SJCRH30 (cell line): Measurements from ENCODE around the gene NAALAD2. TPM values are rescaled to one million over a fixed set of nuclear protein-coding genes. Genes with fewer than 3 reads are reported as not detected.
"Not testable (repeated sequence)": the region's sequence is repeated elsewhere in the genome, so short reads cannot be mapped to it uniquely, and the experiment has no call there.

Experiments used
- DNase-seq, 2 experiments: peaks; one replicate each; pipeline ENCODE4 v3.0.0-alpha.2; 2015 to 2020
- H3K27ac ChIP-seq: fragments of 250-450 bp; sonication (Bioruptor Pico); 2 replicates; pipeline ENCODE4 v1.5.1; 2020; ENCODE audit warnings: mild to moderate bottlenecking, moderate library complexity
- H3K27me3 ChIP-seq: fragments of 250-450 bp; sonication (Bioruptor Pico); 2 replicates; pipeline ENCODE4 v1.5.1; 2020; ENCODE audit warnings: mild to moderate bottlenecking, moderate library complexity
- H3K36me3 ChIP-seq: fragments of 250-450 bp; sonication (Bioruptor Pico); 2 replicates; pipeline ENCODE4 v1.5.1; 2020; ENCODE audit warnings: mild to moderate bottlenecking, moderate library complexity
- H3K4me1 ChIP-seq: fragments of 250-450 bp; sonication (Bioruptor Pico); 2 replicates; pipeline ENCODE4 v1.5.1; 2020; ENCODE audit warnings: mild to moderate bottlenecking, moderate library complexity
- H3K4me3 ChIP-seq: fragments of 250-450 bp; sonication (Bioruptor Pico); 2 replicates; pipeline ENCODE4 v1.5.1; 2020; ENCODE audit warnings: mild to moderate bottlenecking, moderate library complexity
- H3K9me3 ChIP-seq: fragments of 250-450 bp; sonication (Bioruptor Pico); replicated peaks from 2 replicates; pipeline ENCODE4 v1.5.1; 2020; ENCODE audit warnings: mild to moderate bottlenecking, moderate library complexity
- total RNA-seq: library from RNA; depleted of rRNA; stranded (reverse); fragments of >200 nt; shearing (Covaris generic); gene quantifications from 2 replicates; pipeline ENCODE4 v1.2.3, GENCODE V29; 2014

Gene NAALAD2
- total RNA-seq, 1 experiment from 2014 or later = 0.06 TPM

DNA sequence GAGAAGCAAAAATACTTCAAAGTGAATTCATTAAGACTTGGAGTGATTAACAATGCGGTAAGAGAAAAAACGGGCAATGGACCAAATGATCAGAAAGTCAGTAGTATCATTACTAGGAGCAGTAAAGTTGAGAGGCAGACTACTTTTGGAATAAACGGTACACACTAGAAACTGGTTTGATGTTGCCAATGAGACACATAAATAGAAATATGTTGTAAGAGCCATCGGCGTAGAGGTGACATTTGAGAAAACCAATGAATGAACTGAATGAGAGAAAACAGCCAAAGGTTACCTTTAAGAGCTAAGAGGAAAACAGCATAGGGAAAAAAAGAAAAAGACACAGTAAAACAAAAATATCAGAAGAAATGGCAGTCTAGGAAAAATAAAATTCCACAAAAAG is 82.1 kb downstream of the NAALAD2 start:
- H3K9me3 ChIP-seq = no peaks in the 10 kb centered on the region
- no peak overlapping the region for H3K4me3 ChIP-seq
- no peak for DNase-seq
- peaks cover 45% of the 10 kb centered on the region for H3K36me3 ChIP-seq
- no peaks in the 10 kb centered on the region for H3K4me1 ChIP-seq
- no peaks in the 10 kb centered on the region for H3K27me3 ChIP-seq
- H3K27ac ChIP-seq = no peak overlapping the region

DNA sequence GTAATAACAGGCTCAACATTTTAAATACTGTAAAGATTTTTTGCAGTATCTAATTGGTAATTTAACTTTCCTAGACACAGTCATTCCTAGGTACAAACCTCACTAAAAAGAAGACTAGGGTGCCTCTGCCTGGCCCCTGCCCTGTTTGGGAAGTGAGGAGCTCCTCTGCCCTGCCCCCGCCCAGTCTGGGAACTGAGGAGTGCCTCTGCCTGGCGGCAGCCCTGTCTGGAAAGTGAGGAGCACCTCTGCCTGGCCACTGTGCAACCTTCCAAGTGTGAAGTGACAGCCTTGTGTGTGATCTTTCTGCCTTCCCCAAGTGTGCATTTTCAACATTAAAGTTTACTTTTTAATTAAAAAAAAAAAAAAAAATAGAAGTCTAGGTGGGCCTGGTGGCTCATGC is 84.1 kb downstream of the NAALAD2 start:
- no peak for DNase-seq
- H3K36me3 ChIP-seq = peaks cover 28% of the 10 kb centered on the region
- no peak overlapping the region for H3K4me3 ChIP-seq

DNA sequence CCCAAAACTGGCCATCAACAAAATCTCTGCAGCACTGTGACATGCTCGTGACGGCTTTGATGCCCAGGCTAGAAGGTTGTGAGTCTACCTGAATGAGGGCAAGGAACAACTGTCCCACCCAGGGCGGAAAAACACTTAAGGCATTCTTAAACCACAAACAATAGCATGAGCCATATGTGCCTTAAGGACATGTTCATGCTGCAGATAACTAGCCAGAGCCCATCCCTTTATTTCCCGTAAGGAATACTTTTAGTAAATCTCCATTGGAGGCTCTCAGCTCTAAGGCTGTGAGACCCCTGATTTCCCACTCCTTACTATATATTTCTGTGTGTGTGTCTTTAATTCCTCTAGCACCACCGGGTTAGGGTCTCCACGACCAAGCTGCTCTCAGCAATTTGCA is 85.0 kb downstream of the NAALAD2 start:
- H3K27me3 ChIP-seq = no peaks in the 10 kb centered on the region
- no peaks in the 10 kb centered on the region for H3K9me3 ChIP-seq
- DNase-seq = no peak
- H3K4me1 ChIP-seq = 0 out of 2 replicates have a peak, but pooled peaks cover 4% of the 10 kb centered on the region
- no peak overlapping the region for H3K27ac ChIP-seq
- H3K4me3 ChIP-seq = no peak overlapping the region
- peaks cover 20% of the 10 kb centered on the region for H3K36me3 ChIP-seq

More for the DNA sequence above, 84.1 kb downstream of the NAALAD2 start:
- Histone ChIP-seq H3K27me3 (no peaks in the 10 kb centered on the region), H3K9me3 (no peaks in the 10 kb centered on the region), H3K4me1 (no peaks in the 10 kb centered on the region), H3K27ac (no peak overlapping the region)

DNA sequence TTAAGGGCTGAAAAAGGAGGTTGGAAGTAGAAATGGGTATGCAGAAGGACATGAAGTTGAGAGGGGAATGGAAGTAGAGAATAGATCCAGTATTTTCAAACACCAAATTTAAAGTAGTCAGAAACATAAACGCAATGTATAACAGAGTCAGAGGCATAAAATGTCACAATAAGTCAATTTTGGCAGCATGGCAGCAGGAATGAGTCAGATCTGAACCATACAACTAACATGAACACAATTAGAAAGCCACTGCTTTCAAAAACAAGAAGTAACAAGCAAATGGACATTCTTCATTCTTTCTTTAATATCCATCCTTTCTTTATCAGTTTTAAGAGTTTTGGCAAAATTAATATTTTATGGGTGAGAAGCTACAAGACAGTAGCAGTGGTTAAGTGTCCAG is 85.9 kb downstream of the NAALAD2 start:
- Histone ChIP-seq H3K27me3 (no peaks in the 10 kb centered on the region), H3K9me3 (no peaks in the 10 kb centered on the region), H3K36me3 (peaks cover 19% of the 10 kb centered on the region), H3K4me1 (0 out of 2 replicates have a peak, but pooled peaks cover 4% of the 10 kb centered on the region), H3K4me3 (no peak overlapping the region), H3K27ac (no peak overlapping the region)
- DNase-seq = no peak

DNA sequence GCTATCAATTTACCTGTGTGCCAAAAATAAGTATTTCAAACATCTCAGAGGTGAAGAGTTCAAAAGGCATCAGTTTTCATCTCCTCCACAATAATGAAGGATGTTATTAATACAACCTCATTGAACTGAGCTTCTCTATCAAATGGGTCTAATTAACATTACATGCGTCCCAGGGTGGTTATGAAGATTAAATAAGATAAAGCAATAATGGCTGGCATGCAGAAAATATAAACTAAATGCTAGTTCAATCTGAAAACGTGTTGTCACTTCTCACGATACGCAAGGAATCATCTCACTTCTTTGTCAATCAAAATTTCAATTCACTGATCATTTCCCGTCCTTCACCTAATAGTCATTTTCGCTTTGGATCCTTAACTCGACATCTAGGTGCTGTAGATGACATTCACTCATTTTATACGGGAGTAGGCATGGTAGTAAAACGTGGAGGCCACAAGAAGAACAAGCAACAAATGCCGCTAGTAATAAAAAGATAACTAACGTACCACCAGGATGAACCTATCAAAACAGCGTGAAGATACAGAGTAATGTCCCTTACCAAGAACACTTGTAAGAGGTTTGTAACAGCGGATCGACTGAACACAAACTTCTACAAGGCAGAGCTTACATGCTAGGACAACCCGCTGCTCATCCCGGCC is 87.5 kb downstream of the NAALAD2 start:
- Histone ChIP-seq H3K27me3 (no peaks in the 10 kb centered on the region), H3K4me3 (peak overlapping the region; percentile 83), H3K9me3 (no peaks in the 10 kb centered on the region), H3K36me3 (peaks cover 8% of the 10 kb centered on the region; the same call in 1 of the 2 replicates), H3K27ac (peak overlapping the region; percentile 63), H3K4me1 (0 out of 2 replicates have a peak, but pooled peaks cover 4% of the 10 kb centered on the region)
- DNase-seq = no peak

DNA sequence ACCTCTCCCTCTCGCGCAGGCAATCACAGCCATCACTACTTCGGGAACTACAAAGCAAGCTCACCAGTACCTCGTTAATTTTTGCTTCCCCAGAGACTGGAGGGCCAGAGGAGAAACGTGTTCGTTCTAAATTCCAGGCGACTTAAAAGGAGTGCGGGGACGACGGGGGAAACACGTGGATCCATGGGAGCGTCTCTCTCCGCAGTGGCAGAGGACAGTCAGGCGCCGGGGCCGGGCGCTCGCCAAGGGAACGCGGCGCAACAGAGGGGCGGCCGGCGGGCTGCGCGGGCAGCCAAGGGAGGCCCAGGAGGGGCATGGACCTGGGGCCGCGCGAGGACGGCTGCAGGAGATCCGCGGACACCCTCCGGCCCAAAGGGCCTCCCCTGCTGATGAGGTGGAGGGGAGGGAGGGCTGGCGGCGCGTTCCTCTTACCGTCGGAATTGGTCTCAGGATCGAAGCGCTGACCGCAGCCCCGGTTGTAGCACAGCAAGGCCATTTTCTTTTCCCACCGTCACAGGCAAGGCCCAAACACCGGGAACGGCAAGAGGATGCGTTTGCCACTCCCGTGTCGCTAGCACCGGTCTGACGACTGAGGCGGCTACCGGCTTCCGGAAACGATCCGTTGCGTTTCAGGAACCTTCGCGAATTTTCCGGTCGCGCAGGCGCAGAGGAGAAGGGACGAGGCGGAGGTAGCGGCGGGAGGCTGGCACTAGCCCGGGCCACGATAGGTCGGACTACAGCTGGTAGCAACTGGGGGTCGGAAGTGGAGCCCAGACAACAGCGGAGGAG is 88.2 kb downstream of the NAALAD2 start, which contains the start of gene CHORDC1:
TSS of gene CHORDC1 (minus strand) at position 591 of the 789 bp plus-strand sequence. CDS start at position 496, 95 bp downstream.
- Histone ChIP-seq H3K4me1 (0 out of 2 replicates have a peak, but pooled peaks cover 4% of the 10 kb centered on the region), H3K27me3 (no peaks in the 10 kb centered on the region), H3K27ac (peak within 1 kb of the TSS; percentile 63), H3K9me3 (no peaks in the 10 kb centered on the region), H3K4me3 (peak within 1 kb of the TSS; percentile 83), H3K36me3 (0 out of 2 replicates have a peak, but pooled peaks cover 2% of the 10 kb centered on the region)
- DNase-seq = peak; percentile 82 to 86

DNA sequence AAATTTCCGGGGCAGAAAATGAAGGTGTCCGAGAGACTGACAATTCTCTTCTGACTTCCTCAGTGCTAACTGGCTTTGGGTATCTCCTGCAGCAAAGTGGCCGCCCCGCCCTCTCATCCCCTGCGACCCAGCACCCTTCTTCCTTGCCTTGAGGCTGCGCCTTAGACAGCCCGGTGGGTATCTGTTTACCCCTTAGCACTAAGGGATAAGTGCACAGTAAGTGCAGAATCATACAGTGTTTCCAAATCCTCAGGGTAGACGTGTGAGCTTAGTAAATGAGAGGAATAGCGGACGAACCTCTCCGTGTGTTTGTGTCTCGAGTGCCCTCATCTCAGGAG is 88.8 kb downstream of the NAALAD2 start:
- Histone ChIP-seq H3K9me3 (no peaks in the 10 kb centered on the region), H3K4me3 (peak overlapping the region; percentile 83), H3K27me3 (no peaks in the 10 kb centered on the region), H3K27ac (peak overlapping the region; percentile 63), H3K36me3 (0 out of 2 replicates have a peak, but pooled peaks cover 2% of the 10 kb centered on the region), H3K4me1 (0 out of 2 replicates have a peak, but pooled peaks cover 4% of the 10 kb centered on the region)
- DNase-seq = no peak

DNA sequence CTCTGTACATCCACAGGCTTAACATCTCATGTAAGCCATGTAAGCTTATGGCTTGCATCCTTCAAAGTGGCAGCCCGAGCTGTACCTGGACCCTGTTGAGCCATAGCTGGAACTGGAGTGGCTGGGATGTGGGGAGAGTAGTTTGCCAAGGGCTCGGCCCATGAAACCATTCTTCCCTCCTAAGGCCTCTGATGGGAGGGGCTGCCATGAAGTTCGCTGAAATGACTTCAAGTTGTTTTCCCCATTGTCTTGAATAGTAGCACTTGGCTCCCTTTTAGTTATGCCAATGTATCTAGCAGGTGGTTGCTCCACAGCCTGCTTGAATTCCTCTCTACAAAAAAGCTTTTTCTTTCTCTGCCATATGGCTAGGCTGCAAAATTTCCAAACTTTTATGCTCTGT is 93.6 kb downstream of the NAALAD2 start:
- Histone ChIP-seq H3K4me3 (no peak overlapping the region), H3K4me1 (0 out of 2 replicates have a peak, but pooled peaks cover 4% of the 10 kb centered on the region), H3K27me3 (no peaks in the 10 kb centered on the region), H3K27ac (no peak overlapping the region), H3K36me3 (no peaks in the 10 kb centered on the region), H3K9me3 (no peaks in the 10 kb centered on the region)
- DNase-seq = no peak

DNA sequence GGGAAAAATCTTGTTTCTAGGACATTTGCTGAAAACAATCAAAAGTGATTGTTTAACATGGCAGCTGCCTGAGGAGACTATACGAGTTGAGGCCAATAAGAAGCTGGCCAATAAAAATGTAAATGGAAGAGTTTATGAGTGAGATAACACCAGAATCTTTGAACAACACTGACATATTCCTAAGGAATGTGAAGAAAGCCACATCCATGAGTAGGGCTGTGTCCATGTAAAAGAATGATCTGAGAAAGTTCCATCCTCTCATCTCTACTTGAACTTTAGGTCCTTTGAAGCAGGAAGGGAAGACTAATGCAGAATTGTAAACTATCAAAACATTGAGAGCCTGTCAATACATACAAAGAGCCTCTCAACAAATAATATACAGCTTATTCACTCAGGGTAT is 95.3 kb downstream of the NAALAD2 start:
- H3K27ac ChIP-seq = no peak overlapping the region
- DNase-seq = no peak

DNA sequence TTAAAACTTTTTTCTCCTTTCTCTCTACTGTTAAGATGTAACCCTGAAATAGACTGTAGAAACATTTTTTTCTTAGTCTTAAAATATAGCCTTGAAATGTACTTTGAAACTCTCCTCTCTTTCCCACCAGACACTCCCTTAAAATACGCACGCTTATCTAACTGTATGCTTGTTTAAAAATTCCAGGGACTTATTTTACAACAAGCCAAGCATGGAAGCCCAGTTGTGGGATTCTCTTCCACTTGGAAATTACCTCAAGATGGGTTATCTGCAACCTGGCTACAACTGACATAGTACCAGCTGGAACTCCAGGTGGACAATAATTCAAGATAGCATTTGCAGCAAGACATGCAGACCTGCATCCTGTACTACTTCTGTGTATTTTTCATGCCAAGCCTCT is 100.5 kb downstream of the NAALAD2 start:
- H3K4me1 ChIP-seq = no peaks in the 10 kb centered on the region
- DNase-seq = no peak
- no peaks in the 10 kb centered on the region for H3K36me3 ChIP-seq
- H3K27me3 ChIP-seq = no peaks in the 10 kb centered on the region; the same call in 1 of the 2 replicates
- H3K4me3 ChIP-seq = no peak overlapping the region
- no peak overlapping the region for H3K27ac ChIP-seq
- H3K9me3 ChIP-seq = no peaks in the 10 kb centered on the region

More for the DNA sequence above, 95.3 kb downstream of the NAALAD2 start:
- H3K36me3 ChIP-seq = no peaks in the 10 kb centered on the region
- no peak overlapping the region for H3K4me3 ChIP-seq
- no peaks in the 10 kb centered on the region for H3K4me1 ChIP-seq
- H3K9me3 ChIP-seq = no peaks in the 10 kb centered on the region
- no peaks in the 10 kb centered on the region; the same call in 1 of the 2 replicates for H3K27me3 ChIP-seq

DNA sequence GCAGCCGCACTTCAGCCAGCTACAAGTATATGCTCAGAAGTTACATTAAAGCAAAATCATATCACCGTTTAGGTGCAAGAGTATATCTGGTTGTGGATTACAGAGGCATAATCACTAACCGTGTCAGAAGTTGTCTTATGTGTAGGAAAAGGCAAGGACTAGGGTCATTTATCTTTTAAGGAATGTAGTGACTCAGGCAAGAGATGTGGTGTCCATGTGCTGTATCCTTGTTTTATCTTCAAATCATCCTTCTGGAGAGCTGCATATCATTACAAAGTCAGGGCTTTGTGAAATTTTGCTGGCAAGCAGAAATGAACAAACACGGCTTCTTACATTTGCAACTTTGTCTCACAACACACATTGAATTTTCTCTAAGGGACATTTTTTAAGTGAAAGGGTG is 101.1 kb downstream of the NAALAD2 start:
- H3K4me3 ChIP-seq = no peak overlapping the region
- H3K36me3 ChIP-seq = no peaks in the 10 kb centered on the region
- no peak overlapping the region for H3K27ac ChIP-seq
- no peak for DNase-seq
- H3K9me3 ChIP-seq = no peaks in the 10 kb centered on the region
- H3K4me1 ChIP-seq = no peaks in the 10 kb centered on the region
- H3K27me3 ChIP-seq = no peaks in the 10 kb centered on the region; the same call in 1 of the 2 replicates

DNA sequence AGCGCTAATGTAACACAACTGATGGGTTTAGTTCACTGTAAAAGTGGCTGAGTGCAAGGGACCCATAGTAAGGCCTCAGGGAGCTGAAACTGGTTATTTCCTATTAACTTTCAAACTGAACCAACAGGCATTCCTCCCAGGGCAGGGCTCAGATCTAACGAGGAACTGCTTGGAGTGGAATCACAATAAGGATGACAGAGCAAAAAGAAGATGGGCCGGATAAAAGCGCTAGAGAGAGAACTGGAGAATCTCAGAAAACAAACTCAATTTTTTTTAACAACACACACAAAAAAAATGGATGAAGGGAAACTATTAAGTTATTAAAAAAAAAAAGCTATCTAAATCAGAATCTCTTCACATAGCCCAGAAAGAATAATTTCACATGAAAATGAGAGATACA is 102.5 kb downstream of the NAALAD2 start:
- Histone ChIP-seq H3K27ac (no peak overlapping the region), H3K4me3 (no peak overlapping the region), H3K27me3 (no peaks in the 10 kb centered on the region; the same call in 1 of the 2 replicates), H3K36me3 (no peaks in the 10 kb centered on the region), H3K9me3 (no peaks in the 10 kb centered on the region), H3K4me1 (no peaks in the 10 kb centered on the region)
- DNase-seq = no peak

DNA sequence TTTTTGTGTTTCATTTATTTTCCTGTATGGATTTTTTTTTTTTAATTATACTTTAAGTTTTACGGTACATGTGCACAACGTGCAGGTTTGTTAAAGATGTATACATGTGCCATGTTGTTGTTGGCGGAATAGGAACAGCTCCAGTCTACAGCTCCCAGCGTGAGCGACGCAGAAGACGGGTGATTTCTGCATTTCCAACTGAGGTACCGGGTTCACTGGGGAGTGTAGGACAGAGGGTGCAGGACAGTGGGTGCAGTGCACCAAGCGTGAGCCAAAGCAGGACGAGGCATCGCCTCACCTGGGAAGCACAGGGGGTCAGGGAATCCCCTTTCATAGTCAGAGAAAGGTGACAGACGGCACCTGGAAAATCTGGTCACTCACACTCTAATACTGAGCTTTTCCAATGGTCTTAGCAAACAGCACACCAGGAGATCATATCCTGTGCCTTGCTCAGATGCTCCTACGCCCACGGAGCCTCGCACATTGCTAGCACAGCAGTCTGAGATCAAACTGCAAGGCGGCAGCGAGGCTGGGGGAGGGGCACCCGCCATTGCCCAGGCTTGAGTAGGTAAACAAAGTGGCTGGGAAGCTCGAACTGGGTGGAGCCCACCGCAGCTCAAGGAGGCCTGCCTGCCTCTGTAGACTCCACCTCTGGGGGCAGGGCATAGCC is 105.6 kb downstream of the NAALAD2 start:
- not testable (repeated sequence) for H3K9me3 ChIP-seq, H3K27ac ChIP-seq, H3K4me3 ChIP-seq, H3K4me1 ChIP-seq, H3K36me3 ChIP-seq, H3K27me3 ChIP-seq
- DNase-seq = peak in 1 of 2 experiments; percentile 4

DNA sequence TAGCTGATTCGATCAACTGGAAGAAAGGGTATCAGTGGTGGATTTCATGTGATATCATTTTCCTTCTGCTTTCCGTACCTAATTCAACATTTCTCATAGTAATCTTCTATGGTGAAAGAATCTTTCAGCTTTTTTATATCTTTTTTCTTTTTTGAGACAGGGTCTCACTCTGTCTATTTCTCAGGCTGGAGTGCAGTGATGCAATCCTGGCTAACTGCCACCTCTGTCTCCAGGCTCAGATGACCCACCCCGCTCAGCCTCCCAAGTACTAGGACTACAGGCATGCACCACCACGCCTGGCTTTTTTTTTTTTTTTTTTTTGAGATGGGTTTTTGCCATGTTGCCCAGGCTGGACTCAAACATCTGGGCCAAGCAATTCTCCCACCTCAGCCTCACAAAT is 107.0 kb downstream of the NAALAD2 start:
- peak in 1 of 2 experiments; percentile 20 for DNase-seq
- Histone ChIP-seq H3K9me3 (no peaks in the 10 kb centered on the region), H3K27ac (no peak overlapping the region), H3K36me3 (no peaks in the 10 kb centered on the region), H3K4me3 (no peak overlapping the region), H3K27me3 (no peaks in the 10 kb centered on the region; the same call in 1 of the 2 replicates), H3K4me1 (no peaks in the 10 kb centered on the region)
